Stimulated activated CD8-positive, alpha-beta memory T cell treated with anti-CD3 and anti-CD28 coated beads, Interleukin-7, amount 100 ng/mL, for 1 hour (primary cell): ENCODE results near the gene FHIT.

Source experiments
- DNase-seq, 2 donors: peaks; one replicate each; pipeline ENCODE4 v3.0.0-alpha.2; 2020; ENCODE audit warnings: low read depth in 2 of 2

Gene FHIT

GRCh38 chr3:60764870-60765269, 486.4 kb downstream of the FHIT start:
- DNase-seq: no peak

GRCh38 chr3:60760145-60760544, 491.1 kb downstream of the FHIT start:
- DNase-seq: no peak

GRCh38 chr3:60759439-60759838, 491.8 kb downstream of the FHIT start:
- DNase-seq: no peak

GRCh38 chr3:60758831-60759230, 492.4 kb downstream of the FHIT start:
- DNase-seq: no peak

DNA sequence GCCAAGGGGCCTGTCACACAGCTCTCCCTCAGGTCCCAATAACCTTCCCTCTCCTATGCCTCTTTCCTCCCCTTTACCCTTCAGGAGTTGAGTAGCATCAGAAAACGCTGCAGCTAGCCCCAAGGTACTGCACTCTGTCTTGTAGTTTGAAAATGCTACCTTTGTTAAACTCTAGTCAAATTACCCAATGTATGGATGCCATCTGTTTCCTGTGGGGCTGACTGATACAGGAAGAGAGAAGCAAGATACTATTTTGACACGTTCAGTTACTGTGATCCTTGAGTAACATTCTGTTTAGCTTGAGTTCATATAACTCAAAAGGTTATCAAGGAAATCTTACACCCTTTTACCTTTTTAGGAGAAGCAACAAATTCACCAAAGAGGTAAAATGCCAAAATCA, 493.1 kb downstream of the FHIT start:
- no peak for DNase-seq

DNA sequence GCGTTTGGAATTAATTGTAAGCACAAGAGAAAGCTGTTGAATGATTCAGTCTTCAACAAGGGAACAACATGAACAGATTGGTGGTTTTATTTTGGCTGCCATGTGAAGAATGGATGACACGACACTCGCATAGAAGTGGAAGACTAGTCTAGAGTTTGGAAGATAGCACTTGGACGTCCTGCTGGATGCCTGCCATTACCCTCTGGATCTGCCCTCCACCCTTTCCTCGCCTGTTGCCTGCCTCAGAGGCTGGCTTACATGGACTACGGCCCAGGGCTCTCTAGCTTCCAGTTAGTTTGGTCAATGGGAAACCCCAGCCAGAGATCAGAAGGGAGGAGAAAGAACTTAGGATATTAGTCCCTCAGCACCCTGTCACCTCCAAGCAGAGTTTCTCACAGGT, 493.5 kb downstream of the FHIT start:
- DNase-seq: no peak

DNA sequence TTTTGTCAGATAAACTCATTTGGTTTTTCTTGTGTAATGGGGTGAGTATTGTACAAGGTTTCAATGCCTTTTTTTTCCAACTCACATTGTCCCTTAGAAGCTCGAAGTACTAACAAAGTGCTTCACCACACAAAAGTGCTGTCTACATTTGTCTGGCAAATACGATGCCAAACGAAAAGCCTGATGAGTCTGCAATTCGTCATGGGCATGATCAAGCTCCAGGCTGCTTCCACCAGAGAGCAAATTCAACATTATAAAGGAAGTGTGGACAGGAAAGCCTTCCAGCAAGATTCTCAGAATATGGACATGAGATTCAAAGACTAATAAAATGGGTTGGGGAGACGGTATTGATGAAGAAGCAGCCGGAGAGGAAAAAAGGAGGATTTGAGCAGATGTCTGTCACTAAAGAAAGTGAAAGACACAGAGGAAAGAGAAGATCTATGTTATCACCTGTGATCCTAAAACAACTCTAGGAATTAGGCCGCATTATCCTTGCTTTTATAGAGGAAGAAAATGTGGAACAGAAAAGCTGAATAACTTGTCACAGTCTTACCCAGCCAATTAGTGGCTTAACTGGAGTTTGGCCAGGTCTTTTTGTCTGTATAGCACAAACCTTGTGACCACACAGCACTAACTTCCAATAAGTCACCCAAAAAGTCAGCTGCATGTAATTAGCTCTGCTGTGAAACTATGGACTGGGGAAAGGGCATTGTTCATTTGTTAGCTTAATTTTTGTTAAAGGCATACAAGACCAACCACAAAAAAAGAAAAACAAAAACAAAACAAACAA, 494.8 kb downstream of the FHIT start:
- no peak for DNase-seq

GRCh38 chr3:60755094-60755493, 496.2 kb downstream of the FHIT start:
- no peak for DNase-seq

GRCh38 chr3:60754617-60755016, 496.6 kb downstream of the FHIT start:
- DNase-seq: no peak

GRCh38 chr3:60752809-60753208, 498.4 kb downstream of the FHIT start:
- DNase-seq: no peak

DNA sequence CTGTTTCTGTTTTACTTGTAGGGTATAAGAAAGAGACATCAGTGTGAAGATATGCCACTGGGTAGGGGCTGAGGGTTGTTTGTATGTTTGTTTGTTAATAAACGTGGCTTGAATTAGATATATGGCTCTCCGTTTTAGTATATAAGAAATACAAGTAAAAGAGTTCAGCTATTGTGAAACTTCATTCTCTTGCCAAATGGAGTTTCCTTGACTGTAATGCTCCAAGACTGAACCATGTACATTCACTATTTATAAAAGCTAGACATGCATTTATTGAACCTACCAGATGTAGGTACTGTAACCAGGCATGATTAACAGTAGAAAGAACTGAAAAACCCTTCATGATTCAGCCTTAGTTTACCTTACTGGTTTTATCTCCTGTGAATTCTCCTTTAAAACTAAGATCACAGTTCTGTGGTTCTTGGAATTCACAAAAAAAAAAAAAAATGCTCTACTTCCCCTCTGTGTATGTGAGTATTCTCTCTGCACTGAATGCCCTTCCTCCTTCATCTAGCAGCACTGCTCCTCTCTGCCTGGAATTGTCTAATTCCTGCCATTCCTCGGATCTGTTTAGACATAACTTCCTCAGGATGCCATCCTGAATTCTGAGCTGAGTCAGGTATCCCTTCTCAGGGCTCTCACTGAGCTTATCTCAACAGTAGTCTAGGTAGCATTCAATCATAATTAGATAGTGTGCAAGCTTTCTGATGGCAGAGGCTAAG, 504.4 kb downstream of the FHIT start:
- no peak for DNase-seq

GRCh38 chr3:60746043-60746638, 505.1 kb downstream of the FHIT start:
- DNase-seq: no peak

DNA sequence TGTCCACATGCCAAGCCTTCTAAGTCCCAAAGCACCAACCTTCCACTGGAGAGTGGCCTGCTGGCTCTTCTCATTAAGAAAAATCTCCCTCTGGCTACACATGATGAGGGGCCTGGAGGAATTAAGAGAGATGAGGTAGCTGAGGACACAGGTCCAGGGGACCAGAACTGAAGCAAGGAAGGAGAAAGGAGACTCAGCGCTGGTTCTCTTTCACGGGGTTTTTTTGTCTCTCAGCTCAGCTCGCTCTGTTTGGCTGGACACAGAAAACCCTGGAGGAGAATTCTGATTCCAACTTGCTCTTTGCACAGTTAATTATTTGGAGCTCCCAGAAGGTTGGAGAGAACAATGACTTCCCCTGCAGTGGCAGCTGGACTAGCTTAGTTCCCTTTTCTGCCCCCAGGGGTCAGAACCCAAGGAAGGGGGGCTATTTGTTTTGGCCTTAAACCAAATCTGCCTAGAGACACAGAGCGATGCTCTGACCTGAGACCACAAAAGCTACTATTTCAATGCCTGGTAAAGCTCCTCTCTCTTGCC, 507.6 kb downstream of the FHIT start:
- DNase-seq: no peak

DNA sequence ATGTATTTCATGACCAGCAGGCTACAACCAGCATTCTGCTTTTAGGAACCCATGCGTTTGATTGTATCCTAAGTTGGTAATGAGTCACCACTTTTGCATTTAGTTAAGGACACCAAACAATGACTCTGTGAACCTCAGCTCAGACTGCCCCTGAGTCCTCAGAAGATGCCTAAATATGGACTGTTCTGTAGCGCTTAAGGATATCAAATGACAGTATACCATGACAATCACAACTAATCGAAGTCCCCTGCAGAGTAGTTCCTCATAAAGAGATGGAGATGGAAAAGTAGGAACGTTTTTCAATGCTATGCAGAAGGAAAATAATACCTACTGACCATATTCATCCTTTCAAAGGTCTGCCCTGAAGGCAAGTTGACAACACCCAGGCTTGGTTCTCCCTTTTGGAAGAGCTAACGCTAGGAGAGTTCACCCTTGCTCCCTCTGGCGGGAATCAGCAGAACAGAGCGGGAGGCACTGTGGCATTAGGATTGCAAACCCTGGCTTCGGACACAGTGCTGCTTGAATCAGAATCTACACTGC, 508.6 kb downstream of the FHIT start:
- no peak for DNase-seq

GRCh38 chr3:60737633-60738399, 513.4 kb downstream of the FHIT start:
- no peak for DNase-seq

GRCh38 chr3:60730371-60730770, 520.9 kb downstream of the FHIT start:
- DNase-seq: no peak

DNA sequence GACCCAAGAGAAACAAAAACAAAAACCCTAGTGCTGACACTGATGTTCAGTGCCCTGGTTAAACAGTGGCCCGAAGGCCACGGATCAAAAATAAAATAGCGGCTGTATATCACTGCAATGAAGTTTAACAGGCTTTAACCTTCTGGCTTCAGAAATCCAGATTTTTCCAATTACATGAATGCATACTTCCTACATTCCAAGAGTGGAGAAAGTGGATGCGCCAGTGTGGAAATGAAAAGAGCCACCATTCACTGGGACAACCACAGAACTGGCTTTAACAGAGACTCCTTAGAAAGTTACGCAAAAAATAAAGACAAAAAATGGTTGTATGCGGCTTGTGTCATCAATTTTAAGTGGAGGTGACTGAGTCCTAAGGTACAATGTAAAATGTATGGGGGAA, 522.2 kb downstream of the FHIT start:
- DNase-seq: no peak

- DNase-seq: no peak
Measured at GRCh38 chr3:60728006-60728405, 523.2 kb downstream of the FHIT start.

DNA sequence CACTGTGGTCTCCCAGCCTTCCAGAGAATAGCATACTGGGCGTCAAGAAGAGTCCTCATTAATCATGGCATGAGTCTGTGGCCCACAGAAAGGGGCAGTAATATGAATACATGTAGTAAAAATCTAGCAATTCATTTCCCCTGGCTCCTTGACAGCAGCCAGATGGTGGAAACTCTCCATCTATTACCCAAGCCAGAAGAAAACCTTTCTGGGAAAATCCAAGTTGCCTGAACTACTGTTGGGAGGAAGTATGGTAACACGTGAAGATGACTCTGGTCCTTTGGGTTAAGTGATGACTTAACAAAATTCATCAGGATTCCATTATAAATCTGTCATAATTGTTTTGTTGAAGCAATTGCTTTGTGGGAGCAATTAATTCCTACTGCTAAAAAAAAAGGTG, 530.5 kb downstream of the FHIT start:
- no peak for DNase-seq

DNA sequence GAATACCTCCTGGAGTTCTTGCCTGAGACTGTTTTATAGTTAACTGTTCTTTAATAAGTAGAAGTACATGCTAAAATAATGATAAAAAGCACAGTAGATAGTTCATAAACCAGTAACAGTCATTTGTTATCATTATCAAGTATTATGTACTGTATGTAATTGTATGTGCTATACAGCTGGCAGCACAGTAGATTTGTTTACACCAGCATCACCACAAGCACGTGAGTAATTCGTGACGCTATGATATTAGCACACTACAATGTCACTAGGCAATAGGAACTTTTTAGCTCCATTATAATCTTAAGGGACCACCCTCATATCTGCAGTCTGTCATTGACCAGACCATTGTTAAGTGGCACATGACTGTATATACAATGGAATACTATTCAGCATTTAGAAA, 534.7 kb downstream of the FHIT start:
- no peak for DNase-seq

- no peak for DNase-seq
Measured at GRCh38 chr3:60708191-60708975, 542.9 kb downstream of the FHIT start.
